ENCODE data around the gene ACVR1.

The ACVR1 gene

DNA sequence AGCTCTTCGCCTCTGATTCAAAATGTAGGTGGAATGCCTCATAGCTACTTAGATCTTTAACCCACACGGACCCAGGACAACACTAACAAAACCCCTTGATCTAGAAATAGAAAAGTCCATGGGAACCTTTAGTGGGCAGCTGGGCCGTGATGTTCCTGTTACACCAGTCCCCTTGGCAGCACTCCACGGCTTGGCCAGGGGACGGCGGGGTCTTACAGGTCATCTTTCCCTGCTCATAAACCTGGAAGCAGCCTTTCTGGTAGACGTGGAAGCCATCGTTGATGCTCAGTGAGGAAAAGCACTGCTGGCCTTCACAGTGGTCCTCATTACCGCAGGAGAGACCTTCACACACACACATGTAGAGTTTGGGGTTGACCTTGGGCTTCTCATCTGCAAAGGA lies 95.9 kb downstream of the ACVR1 start:
- Histone ChIP-seq H3K36me3 (ENCODE audit: low read depth) (peaks cover 35% of the 10 kb centered on the region), H3K9me3 (ENCODE audit: severe bottlenecking) (no peaks in the 10 kb centered on the region), H3K27ac (ENCODE audit: poor library complexity, severe bottlenecking) (no peak overlapping the region), H3K4me1 (ENCODE audit: insufficient read depth, poor library complexity, severe bottlenecking) (peaks cover 17% of the 10 kb centered on the region), H3K4me3 (ENCODE audit: severe bottlenecking) (no peak overlapping the region), H3K27me3 (ENCODE audit: insufficient read depth, poor library complexity, severe bottlenecking) (no peaks in the 10 kb centered on the region)
- ATAC-seq (ENCODE audit: low read depth) (no peak), DNase-seq (ENCODE audit: low spot score) (no peak)
- TF ChIP-seq CTCF (IDR thresholded peaks at IDR 0.05; ENCODE audit: poor library complexity, severe bottlenecking) = no peak

DNA sequence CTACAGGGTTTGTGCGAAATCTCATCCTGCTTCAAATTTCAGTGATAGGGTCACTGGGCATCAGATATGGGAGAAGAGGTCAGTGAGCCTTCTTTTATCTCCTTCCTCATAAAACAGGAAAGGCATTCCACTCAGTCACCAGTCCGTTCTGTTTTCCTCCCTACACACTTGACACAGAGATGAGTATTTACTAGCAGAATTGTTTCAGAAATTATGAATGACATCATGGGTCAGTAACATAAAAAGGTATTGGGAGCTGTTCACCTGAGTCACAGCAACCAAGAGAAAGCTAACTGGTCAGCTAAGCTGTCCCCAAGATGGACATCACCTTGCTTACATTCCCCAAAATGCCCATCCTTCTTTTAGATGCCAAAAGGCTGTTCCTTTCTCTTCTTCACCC lies 96.3 kb downstream of the ACVR1 start:
- Histone ChIP-seq H3K36me3 (ENCODE audit: low read depth) (peaks cover 39% of the 10 kb centered on the region), H3K27ac (ENCODE audit: poor library complexity, severe bottlenecking) (no peak overlapping the region), H3K27me3 (ENCODE audit: insufficient read depth, poor library complexity, severe bottlenecking) (no peaks in the 10 kb centered on the region), H3K4me1 (ENCODE audit: insufficient read depth, poor library complexity, severe bottlenecking) (peaks cover 13% of the 10 kb centered on the region), H3K9me3 (ENCODE audit: severe bottlenecking) (no peaks in the 10 kb centered on the region), H3K4me3 (ENCODE audit: severe bottlenecking) (no peak overlapping the region)
- DNase-seq (ENCODE audit: low spot score) (no peak), ATAC-seq (ENCODE audit: low read depth) (no peak)
- no peak for TF ChIP-seq CTCF (IDR thresholded peaks at IDR 0.05; ENCODE audit: poor library complexity, severe bottlenecking)

DNA sequence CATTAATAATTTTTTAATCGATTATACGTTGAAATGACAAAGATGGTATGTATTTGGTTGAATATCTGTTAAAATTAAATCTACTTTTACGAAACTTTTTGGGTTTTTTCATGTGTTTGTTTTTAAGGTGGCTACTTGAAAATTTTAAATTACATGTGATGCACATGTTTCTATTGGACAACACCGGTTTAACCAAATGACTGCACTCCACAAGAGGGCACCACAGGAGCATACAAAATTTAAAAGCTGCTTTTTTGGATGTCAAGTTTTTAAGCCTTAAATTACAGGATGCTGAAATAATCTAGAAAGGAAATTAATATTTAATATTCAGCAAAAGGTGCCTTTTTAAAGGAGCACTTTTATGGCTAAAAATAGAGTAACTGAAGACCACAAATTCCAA lies 98.7 kb downstream of the ACVR1 start:
- H3K27me3 ChIP-seq (ENCODE audit: insufficient read depth, poor library complexity, severe bottlenecking) = no peaks in the 10 kb centered on the region
- DNase-seq (ENCODE audit: low spot score) = no peak
- ATAC-seq (ENCODE audit: low read depth) = no peak
- TF ChIP-seq CTCF (IDR thresholded peaks at IDR 0.05; ENCODE audit: poor library complexity, severe bottlenecking) = peak; percentile 78
- H3K36me3 ChIP-seq (ENCODE audit: low read depth) = peaks cover 51% of the 10 kb centered on the region
- no peaks in the 10 kb centered on the region for H3K9me3 ChIP-seq (ENCODE audit: severe bottlenecking)
- H3K4me1 ChIP-seq (ENCODE audit: insufficient read depth, poor library complexity, severe bottlenecking) = no peaks in the 10 kb centered on the region
- H3K4me3 ChIP-seq (ENCODE audit: severe bottlenecking) = no peak overlapping the region
- no peak overlapping the region for H3K27ac ChIP-seq (ENCODE audit: poor library complexity, severe bottlenecking)

GRCh38 chr2:157771234-157771633 lies 104.9 kb downstream of the ACVR1 start:
- Histone ChIP-seq H3K27me3 (ENCODE audit: insufficient read depth, poor library complexity, severe bottlenecking) (no peaks in the 10 kb centered on the region), H3K27ac (ENCODE audit: poor library complexity, severe bottlenecking) (no peak overlapping the region), H3K4me3 (ENCODE audit: severe bottlenecking) (no peak overlapping the region), H3K9me3 (ENCODE audit: severe bottlenecking) (no peaks in the 10 kb centered on the region), H3K36me3 (ENCODE audit: low read depth) (peaks cover 55% of the 10 kb centered on the region), H3K4me1 (ENCODE audit: insufficient read depth, poor library complexity, severe bottlenecking) (no peaks in the 10 kb centered on the region)
- ATAC-seq (ENCODE audit: low read depth) = no peak
- TF ChIP-seq CTCF (IDR thresholded peaks at IDR 0.05; ENCODE audit: poor library complexity, severe bottlenecking) = no peak
- no peak for DNase-seq (ENCODE audit: low spot score)

GRCh38 chr2:157769856-157770255 lies 106.3 kb downstream of the ACVR1 start:
- H3K27ac ChIP-seq (ENCODE audit: poor library complexity, severe bottlenecking) = no peak overlapping the region
- ATAC-seq (ENCODE audit: low read depth) (no peak), DNase-seq (ENCODE audit: low spot score) (no peak)
- TF ChIP-seq CTCF (IDR thresholded peaks at IDR 0.05; ENCODE audit: poor library complexity, severe bottlenecking) = no peak
- H3K36me3 ChIP-seq (ENCODE audit: low read depth) = peaks cover 60% of the 10 kb centered on the region
- H3K9me3 ChIP-seq (ENCODE audit: severe bottlenecking) = no peaks in the 10 kb centered on the region
- no peak overlapping the region for H3K4me3 ChIP-seq (ENCODE audit: severe bottlenecking)
- no peaks in the 10 kb centered on the region for H3K4me1 ChIP-seq (ENCODE audit: insufficient read depth, poor library complexity, severe bottlenecking)
- no peaks in the 10 kb centered on the region for H3K27me3 ChIP-seq (ENCODE audit: insufficient read depth, poor library complexity, severe bottlenecking)
